ENCODE measurements around the gene ANKRD62. TPM values are rescaled to one million over a fixed set of nuclear protein-coding genes. Genes with fewer than 3 reads are reported as not detected.

Gene ANKRD62
- total and polyA plus RNA-seq, 9 donors = not detected

DNA sequence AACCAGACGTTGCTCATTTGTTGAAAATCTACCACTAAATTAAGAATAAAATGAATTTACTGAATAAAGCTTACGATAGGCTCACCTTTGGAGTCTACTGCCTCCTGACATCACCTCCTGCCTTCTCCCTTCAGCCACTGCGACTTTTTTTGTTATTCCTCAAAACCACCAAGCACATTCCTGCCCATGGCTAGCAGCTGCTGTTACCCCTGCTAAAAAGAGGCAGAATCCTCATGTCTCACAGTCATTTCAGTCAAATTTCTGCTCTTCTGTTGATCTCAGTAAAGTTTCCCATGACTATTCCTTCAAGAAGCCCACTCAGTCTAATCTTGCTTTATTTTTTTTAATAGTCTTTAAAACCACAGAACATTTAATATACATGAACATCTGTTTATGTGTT, 40.8 kb upstream of the ANKRD62 start:
- 68 to 72% (median 69%) methylated on average over 3 of the region's 3 CpGs for WGBS, 3 donors
- no peaks in the 10 kb centered on the region for H3K27me3 ChIP-seq
- no peaks in the 10 kb centered on the region for H3K36me3 ChIP-seq
- TF ChIP-seq POLR2A (IDR thresholded peaks at IDR 0.05) (no peak), EP300 (IDR thresholded peaks at IDR 0.05) (no peak)
- TF ChIP-seq, protein P1, sequence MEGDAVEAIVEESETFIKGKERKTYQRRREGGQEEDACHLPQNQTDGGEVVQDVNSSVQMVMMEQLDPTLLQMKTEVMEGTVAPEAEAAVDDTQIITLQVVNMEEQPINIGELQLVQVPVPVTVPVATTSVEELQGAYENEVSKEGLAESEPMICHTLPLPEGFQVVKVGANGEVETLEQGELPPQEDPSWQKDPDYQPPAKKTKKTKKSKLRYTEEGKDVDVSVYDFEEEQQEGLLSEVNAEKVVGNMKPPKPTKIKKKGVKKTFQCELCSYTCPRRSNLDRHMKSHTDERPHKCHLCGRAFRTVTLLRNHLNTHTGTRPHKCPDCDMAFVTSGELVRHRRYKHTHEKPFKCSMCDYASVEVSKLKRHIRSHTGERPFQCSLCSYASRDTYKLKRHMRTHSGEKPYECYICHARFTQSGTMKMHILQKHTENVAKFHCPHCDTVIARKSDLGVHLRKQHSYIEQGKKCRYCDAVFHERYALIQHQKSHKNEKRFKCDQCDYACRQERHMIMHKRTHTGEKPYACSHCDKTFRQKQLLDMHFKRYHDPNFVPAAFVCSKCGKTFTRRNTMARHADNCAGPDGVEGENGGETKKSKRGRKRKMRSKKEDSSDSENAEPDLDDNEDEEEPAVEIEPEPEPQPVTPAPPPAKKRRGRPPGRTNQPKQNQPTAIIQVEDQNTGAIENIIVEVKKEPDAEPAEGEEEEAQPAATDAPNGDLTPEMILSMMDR (IDR thresholded peaks at IDR 0.05) = no peak
- intact Hi-C loops (cut with DNase I) = no loop called here
- no peak overlapping the region for H3K27ac ChIP-seq
- DNase-seq = no peak
- H3K4me3 ChIP-seq = no peak overlapping the region
- H3K9me3 ChIP-seq = no peaks in the 10 kb centered on the region
- no peaks in the 10 kb centered on the region for H3K4me1 ChIP-seq (ENCODE audit: insufficient read depth)

DNA sequence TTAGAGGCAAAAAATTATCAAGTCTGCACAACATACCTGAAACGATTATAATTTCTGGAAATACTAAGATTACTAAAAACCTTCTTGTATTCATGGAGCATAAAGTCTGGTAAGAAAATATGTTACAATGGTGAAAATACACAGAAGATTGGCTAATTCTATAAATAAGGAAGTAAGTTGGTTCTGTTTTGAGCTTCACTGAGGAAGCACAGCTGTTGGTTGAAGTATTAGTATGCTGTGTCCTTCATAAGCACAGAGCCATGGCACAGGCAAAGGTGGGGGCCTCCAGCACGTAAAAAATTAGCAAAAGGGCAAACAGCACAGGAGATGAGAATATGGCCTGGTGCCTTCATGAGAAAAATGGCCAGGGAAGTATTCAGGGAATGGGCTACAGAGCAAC, 40.4 kb upstream of the ANKRD62 start:
- H3K36me3 ChIP-seq = no peaks in the 10 kb centered on the region
- 5 to 19% (median 9%) methylated on average over 2 of the region's 2 CpGs for WGBS, 3 donors
- H3K4me1 ChIP-seq (ENCODE audit: insufficient read depth) = no peaks in the 10 kb centered on the region
- no peak overlapping the region for H3K27ac ChIP-seq
- no peak for DNase-seq
- H3K4me3 ChIP-seq = no peak overlapping the region
- H3K9me3 ChIP-seq = no peaks in the 10 kb centered on the region
- H3K27me3 ChIP-seq = no peaks in the 10 kb centered on the region
- intact Hi-C loops (cut with DNase I) = no loop called here
- TF ChIP-seq, protein P1 (IDR thresholded peaks at IDR 0.05) = no peak
- TF ChIP-seq EP300 (IDR thresholded peaks at IDR 0.05) = no peak
- no peak for TF ChIP-seq POLR2A (IDR thresholded peaks at IDR 0.05)

DNA sequence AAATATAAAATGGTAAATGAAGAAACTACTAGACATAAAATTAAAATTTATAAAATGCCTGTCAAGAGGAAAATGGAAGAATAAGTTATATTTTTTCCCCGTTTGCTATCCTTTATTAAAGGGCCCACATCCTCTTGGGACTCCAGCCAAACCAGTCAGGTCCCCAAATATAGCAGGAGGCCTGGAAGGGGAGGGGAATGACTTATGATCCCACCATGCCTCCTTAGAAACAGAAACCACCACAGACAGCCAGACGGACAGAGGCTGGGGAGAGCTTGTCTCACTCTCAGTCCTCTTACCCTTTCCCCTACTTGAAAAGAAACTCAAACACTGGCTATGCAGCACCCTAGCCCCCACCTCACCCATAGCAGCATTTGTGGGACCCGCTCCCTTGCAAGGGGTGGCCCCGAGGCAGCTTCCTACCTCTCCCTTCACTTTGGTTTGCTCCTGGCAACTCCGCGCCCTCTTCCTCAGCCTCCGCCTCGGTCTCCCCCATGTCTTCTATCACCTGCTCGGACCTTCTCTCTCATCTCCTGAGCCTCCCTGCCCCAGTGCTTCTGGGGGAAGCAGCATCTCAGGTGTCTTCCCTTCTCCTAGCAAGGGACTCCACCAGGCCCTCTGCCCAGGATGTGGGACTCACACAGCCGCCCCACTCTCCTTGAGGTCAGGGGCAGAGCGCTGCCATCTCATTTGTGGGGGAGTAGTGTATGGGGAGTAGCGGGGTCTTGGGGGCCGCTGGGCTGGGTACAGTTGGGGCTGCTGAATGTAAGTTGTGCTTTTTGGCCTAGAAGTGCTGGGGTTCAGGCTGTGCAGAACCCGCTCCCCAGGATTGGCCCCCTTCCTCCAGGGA, 37.4 kb upstream of the ANKRD62 start:
- no peak for DNase-seq
- Histone ChIP-seq H3K36me3 (no peaks in the 10 kb centered on the region), H3K27ac (no peak overlapping the region), H3K27me3 (no peaks in the 10 kb centered on the region), H3K4me1 (ENCODE audit: insufficient read depth) (no peaks in the 10 kb centered on the region), H3K9me3 (no peaks in the 10 kb centered on the region), H3K4me3 (no peak overlapping the region)
- TF ChIP-seq, protein P1 (IDR thresholded peaks at IDR 0.05) = no peak
- TF ChIP-seq EP300 (IDR thresholded peaks at IDR 0.05) (no peak), POLR2A (IDR thresholded peaks at IDR 0.05) (no peak)
- intact Hi-C loops (cut with DNase I) = no loop called here
- 75 to 88% (median 81%) methylated on average over 14 of the region's 14 CpGs for WGBS, 3 donors

DNA sequence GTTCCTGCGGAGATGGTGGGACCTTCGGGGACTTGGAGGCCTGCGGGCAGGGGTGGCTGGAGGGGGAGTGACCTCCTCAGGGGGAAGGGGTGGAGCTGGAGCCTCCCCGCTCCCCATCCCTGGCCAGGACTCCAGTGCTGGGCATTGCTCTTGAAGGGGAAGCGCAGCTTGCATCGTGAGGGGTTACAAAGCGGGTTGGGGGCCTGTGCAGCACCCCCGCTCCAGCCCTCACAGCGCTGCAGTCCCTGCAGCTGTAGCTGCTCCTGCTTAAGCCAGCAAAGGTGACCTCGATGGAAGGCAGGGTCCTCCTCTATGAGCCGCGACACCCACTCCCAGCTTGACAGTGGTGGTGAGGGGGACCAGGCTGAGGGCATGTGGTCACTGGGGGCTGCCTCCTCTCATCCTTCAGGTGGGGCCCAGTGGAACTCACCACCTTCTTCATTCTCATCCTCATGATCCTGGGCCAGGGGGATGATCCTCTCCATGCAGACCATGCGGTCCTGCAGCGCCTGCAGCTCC, 36.7 kb upstream of the ANKRD62 start:
- 80 to 92% (median 87%) methylated on average over 14 of the region's 14 CpGs for WGBS, 3 donors
- intact Hi-C loops (cut with DNase I) = no loop called here
- Histone ChIP-seq H3K36me3 (no peaks in the 10 kb centered on the region), H3K4me1 (ENCODE audit: insufficient read depth) (no peaks in the 10 kb centered on the region), H3K27ac (no peak overlapping the region), H3K4me3 (no peak overlapping the region), H3K27me3 (no peaks in the 10 kb centered on the region), H3K9me3 (no peaks in the 10 kb centered on the region)
- TF ChIP-seq POLR2A (IDR thresholded peaks at IDR 0.05) = no peak
- TF ChIP-seq, protein P1 (IDR thresholded peaks at IDR 0.05) = no peak
- no peak for TF ChIP-seq EP300 (IDR thresholded peaks at IDR 0.05)
- no peak for DNase-seq

Data from ovary (tissue), 9 donors.